Activated CD8-positive, alpha-beta memory T cell treated with anti-CD3 and anti-CD28 coated beads, Interleukin-2, amount 50 U/mL, for 1 hour (primary cell): Measurements from ENCODE around the gene MT1M.
"Not testable (repeated sequence)": the region's sequence is repeated elsewhere in the genome, so short reads cannot be mapped to it uniquely, and the experiment has no call there.

ENCODE experiments used
- DNase-seq: peaks from one replicate; pipeline ENCODE4 v3.0.0-alpha.2; 2020; ENCODE audit errors: extremely low read depth

MT1M gene

GRCh38 chr16:56632156-56632847 is at the start of gene MT1M:
Gene MT1M (plus strand): TSS chr16:56632659. CDS start chr16:56632732, 73 bp downstream.
- no peak for DNase-seq

GRCh38 chr16:56582911-56583310 is 49.5 kb upstream of the MT1M start:
- not testable (repeated sequence) for DNase-seq

GRCh38 chr16:56583351-56584168 is 48.9 kb upstream of the MT1M start:
- DNase-seq = no peak

GRCh38 chr16:56584276-56584675 is 48.2 kb upstream of the MT1M start:
- DNase-seq = no peak

GRCh38 chr16:56588781-56589140 is 43.7 kb upstream of the MT1M start:
- no peak for DNase-seq

- no peak for DNase-seq
Measured at GRCh38 chr16:56589141-56590039, 43.1 kb upstream of the MT1M start, which contains the start of gene MT3. Gene MT3 (plus strand): TSS chr16:56589528. CDS start chr16:56589591, 63 bp downstream.

- no peak for DNase-seq
Measured at GRCh38 chr16:56591377-56592060, 40.9 kb upstream of the MT1M start.

GRCh38 chr16:56593573-56594291 is 38.7 kb upstream of the MT1M start:
- DNase-seq = no peak

- DNase-seq = no peak
Measured at GRCh38 chr16:56594292-56594619, 38.2 kb upstream of the MT1M start.

GRCh38 chr16:56600398-56600999 is 32.0 kb upstream of the MT1M start:
- DNase-seq = no peak

- DNase-seq = no peak
Measured at GRCh38 chr16:56601325-56601724, 31.1 kb upstream of the MT1M start.

GRCh38 chr16:56603589-56603988 is 28.9 kb upstream of the MT1M start:
- no peak for DNase-seq

GRCh38 chr16:56604966-56605365 is 27.5 kb upstream of the MT1M start:
- DNase-seq = no peak

- DNase-seq = no peak
Measured at GRCh38 chr16:56605475-56605874, 27.0 kb upstream of the MT1M start.

- DNase-seq = no peak
Measured at GRCh38 chr16:56606071-56606475, 26.4 kb upstream of the MT1M start.

GRCh38 chr16:56606476-56607108 is 25.9 kb upstream of the MT1M start:
- no peak for DNase-seq

GRCh38 chr16:56607109-56607618 is 25.3 kb upstream of the MT1M start:
- no peak for DNase-seq

GRCh38 chr16:56607675-56608042 is 24.8 kb upstream of the MT1M start:
- no peak for DNase-seq

GRCh38 chr16:56608043-56608875 is 24.2 kb upstream of the MT1M start, which contains the start of gene MT2A:
Gene MT2A (plus strand): TSS chr16:56608584. CDS start chr16:56608656, 72 bp downstream.
- DNase-seq = peak; percentile 51
